GM12875 (cell line): Measurements from ENCODE around the gene TRPC6.

ENCODE experiments used
- H3K4me3 ChIP-seq: one replicate; pipeline ENCODE4 v1.5.1; 2011; ENCODE audit warnings: low read depth, low read length, control low read depth
- TF ChIP-seq, protein P1 (sequence below): IDR thresholded peaks from 2 replicates; pipeline ENCODE4 v1.5.1; 2011; ENCODE audit warnings: low read depth, mild to moderate bottlenecking, control low read depth, inconsistent platforms, low read length, moderate library complexity, borderline replicate concordance; ENCODE audit not compliant: insufficient read depth

Gene TRPC6

DNA sequence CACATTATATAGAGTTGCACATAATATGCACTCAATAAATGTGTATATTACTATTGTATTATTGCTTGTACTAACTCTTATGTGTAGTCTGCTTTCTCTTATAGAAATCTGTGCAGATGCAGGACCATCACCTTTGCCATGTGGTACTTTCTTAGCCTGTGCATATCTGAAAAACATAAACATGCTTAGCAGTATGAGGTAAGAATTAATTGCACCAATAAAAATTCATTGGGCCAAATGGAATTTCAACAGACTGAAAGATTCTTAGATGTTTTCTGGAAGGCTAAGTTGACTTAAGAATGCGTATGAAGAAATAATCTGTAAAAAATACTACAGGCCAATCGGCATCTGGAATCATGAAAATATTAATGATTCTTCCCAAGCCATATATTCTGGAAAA lies 55.3 kb downstream of the TRPC6 start:
- no peak overlapping the region for H3K4me3 ChIP-seq
- TF ChIP-seq, protein P1, sequence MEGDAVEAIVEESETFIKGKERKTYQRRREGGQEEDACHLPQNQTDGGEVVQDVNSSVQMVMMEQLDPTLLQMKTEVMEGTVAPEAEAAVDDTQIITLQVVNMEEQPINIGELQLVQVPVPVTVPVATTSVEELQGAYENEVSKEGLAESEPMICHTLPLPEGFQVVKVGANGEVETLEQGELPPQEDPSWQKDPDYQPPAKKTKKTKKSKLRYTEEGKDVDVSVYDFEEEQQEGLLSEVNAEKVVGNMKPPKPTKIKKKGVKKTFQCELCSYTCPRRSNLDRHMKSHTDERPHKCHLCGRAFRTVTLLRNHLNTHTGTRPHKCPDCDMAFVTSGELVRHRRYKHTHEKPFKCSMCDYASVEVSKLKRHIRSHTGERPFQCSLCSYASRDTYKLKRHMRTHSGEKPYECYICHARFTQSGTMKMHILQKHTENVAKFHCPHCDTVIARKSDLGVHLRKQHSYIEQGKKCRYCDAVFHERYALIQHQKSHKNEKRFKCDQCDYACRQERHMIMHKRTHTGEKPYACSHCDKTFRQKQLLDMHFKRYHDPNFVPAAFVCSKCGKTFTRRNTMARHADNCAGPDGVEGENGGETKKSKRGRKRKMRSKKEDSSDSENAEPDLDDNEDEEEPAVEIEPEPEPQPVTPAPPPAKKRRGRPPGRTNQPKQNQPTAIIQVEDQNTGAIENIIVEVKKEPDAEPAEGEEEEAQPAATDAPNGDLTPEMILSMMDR, result no peak

DNA sequence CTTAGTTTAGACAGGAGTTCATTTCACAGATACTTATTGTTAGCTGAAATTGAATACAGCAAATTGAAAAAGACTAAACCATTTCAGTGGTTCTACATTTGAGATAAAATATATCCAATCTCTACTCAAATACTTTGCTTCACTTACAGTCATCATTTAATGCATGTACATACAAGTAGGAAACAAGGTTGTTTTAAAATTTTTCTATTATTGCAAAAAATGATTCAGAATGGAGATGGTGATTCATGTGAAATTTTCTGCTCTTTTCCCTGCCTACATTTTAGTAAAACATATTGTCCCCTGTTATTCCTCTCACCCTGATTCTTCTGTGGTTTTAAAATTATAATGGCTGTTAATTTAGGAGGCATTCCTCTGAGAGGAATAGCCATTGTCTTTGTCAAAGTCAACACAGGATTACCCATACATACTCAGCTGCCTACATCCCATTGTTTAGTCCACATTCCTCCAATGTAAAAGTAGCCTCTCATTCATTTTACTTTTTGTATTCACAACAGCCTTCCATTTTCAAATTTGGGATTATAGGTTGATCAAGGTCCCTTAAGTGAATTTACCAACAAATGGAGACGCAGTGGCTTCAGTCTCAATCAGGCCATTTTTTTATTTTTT lies 60.1 kb downstream of the TRPC6 start:
- TF ChIP-seq, protein P1, result no peak
- no peak overlapping the region for H3K4me3 ChIP-seq

DNA sequence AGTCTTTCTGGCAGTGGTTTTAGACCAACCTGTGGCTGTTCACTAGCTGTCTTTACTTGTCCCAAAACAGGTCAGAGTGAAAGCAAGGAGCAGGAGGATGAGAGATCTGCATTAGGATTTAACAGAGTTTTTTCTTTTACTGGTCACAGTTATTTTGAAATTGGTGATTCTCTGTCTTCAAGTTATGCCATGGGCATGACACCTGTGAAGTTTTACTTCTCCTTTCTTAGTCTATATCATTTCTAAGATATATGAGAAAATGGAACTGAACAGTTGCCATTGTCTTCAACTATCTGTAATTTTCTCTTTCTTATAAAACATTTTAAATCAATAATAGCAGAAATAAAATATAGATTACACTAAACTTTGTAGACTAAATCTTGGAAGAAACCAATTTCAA lies 60.6 kb downstream of the TRPC6 start:
- TF ChIP-seq, protein P1, result no peak
- H3K4me3 ChIP-seq, result no peak overlapping the region

DNA sequence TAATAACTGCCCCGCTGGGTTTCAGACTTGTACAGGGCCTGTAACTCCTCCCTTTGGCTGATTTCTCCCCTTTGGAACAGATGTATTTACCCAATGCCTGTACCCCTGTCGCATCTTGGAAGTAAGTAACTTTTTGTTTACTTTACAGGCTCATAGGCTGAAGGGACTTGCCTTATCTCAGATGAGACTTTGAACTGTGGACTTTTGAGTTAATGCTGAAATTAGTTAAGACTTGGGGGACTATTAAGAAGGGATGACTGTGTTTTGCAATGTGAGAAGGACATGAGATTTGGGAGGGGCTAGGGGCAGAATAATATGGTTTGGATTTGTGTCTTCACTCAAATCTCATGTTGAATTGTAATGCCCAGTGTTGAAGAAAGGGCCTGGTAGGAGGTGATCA lies 62.0 kb downstream of the TRPC6 start:
- no peak overlapping the region for H3K4me3 ChIP-seq
- TF ChIP-seq, protein P1, result no peak

DNA sequence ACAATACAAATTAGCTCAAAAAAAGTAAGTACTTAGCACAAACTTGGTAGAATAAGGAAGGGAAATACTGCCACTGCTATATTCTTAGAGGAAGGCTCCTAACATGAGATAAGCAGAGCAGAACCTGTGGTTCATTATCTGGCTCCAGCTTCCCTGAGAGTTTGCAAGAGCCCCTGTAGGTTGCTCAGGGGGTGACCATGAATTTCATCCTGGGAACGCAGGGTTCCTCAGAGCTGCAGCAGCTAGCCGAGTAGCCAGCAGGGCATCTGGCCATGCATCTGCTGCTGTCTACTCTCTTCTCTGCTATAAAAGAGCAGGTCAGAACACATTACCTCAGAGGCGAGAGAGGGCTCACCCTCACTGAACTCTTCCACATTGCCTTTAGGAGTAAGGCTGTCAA lies 67.3 kb downstream of the TRPC6 start:
- TF ChIP-seq, protein P1, result no peak
- H3K4me3 ChIP-seq, result no peak overlapping the region

DNA sequence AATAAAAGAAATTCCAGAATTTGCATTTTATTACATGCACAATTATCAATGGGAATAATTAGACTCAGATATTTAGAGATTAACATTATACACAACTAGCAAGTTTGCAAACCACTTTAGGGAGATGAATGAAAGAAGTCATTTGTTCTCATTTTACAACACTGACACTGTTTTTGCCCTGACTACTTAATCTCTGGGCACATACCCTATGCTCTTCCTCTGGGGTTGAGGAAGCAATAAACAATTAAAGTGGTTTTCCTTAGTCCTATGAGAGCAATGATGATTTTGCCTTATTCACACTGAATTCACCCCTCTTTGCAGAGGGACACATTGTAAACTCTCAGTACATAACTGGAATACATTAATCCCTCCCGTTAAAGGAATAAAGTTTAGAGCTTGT lies 72.7 kb downstream of the TRPC6 start:
- no peak overlapping the region for H3K4me3 ChIP-seq
- TF ChIP-seq, protein P1, result no peak

DNA sequence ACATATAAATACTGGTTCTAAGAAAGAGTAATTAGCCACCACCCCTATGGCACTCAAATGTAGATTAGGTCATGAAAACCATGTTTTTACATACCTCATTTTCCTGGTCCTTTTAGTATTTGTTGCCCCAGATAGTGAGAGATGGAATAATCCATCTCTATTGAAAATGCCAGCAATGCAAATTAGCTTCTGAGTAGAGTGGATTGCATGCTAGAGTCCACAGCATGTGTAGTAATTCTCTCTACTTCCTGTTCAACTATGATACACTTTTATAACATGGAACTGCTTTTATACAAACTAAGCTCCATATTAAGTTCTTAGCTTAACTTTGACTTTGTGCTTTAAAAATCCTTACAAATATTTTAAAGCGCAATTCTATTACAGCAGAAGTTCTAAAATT lies 73.2 kb downstream of the TRPC6 start:
- TF ChIP-seq, protein P1, result no peak
- H3K4me3 ChIP-seq, result no peak overlapping the region
